Body of pancreas (tissue), 4 donors: Measurements from ENCODE around the gene NFATC2.

Source experiments
- POLR2A ChIP-seq, 3 donors: fragments of 450-650 bp; IDR thresholded peaks; one replicate each; pipeline ENCODE4 v1.6.1; 2016; ENCODE audit warnings: antibody characterized with exemption in 3 of 3, mild to moderate bottlenecking in 2 of 3
- TF ChIP-seq, protein P1 (sequence below), 7 experiments: fragments of 450-650 bp in 4 of 7; fragments of 200-600 bp in 3 of 7; sonication (generic) in 3 of 7; IDR thresholded peaks; one replicate each; pipeline ENCODE4 v1.5.1; 2016 to 2019; ENCODE audit warnings: antibody characterized with exemption in 7 of 7

GRCh38 chr20:51487565-51488268 is 54.8 kb downstream of the NFATC2 start:
- TF ChIP-seq, protein P1, sequence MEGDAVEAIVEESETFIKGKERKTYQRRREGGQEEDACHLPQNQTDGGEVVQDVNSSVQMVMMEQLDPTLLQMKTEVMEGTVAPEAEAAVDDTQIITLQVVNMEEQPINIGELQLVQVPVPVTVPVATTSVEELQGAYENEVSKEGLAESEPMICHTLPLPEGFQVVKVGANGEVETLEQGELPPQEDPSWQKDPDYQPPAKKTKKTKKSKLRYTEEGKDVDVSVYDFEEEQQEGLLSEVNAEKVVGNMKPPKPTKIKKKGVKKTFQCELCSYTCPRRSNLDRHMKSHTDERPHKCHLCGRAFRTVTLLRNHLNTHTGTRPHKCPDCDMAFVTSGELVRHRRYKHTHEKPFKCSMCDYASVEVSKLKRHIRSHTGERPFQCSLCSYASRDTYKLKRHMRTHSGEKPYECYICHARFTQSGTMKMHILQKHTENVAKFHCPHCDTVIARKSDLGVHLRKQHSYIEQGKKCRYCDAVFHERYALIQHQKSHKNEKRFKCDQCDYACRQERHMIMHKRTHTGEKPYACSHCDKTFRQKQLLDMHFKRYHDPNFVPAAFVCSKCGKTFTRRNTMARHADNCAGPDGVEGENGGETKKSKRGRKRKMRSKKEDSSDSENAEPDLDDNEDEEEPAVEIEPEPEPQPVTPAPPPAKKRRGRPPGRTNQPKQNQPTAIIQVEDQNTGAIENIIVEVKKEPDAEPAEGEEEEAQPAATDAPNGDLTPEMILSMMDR (IDR thresholded peaks at IDR 0.05), result no peak
- no peak for TF ChIP-seq POLR2A (IDR thresholded peaks at IDR 0.05)
